BJ (cell line): Measurements from ENCODE around the gene TMTC1. TPM values are rescaled to one million over a fixed set of nuclear protein-coding genes. Genes with fewer than 3 reads are reported as not detected.

Experiments used
- CTCF ChIA-PET: fragments of 350-600 bp; formaldehyde crosslinking; extraction: SDS; loops from one replicate; lab custom pipeline; 2021; ENCODE audit warnings: antibody characterized with exemption, inconsistent platforms; lab: Yijun Ruan, JAX
- POLR2A ChIA-PET: fragments of 300-600 bp; sonication (Branson Sonifier 250); formaldehyde crosslinking; extraction: SDS; loops from one replicate; lab custom pipeline; 2021; ENCODE audit warnings: antibody characterized with exemption; lab: Charles Lee
- DNase-seq: peaks from one replicate; pipeline ENCODE4 v3.0.0-alpha.2; 2011; ENCODE audit warnings: low read depth
- H3K27me3 ChIP-seq: 2 replicates; pipeline ENCODE4 v1.6.0; 2011; ENCODE audit warnings: low read length; ENCODE audit not compliant: control insufficient read depth, insufficient read depth
- H3K36me3 ChIP-seq: 2 replicates; pipeline ENCODE4 v1.5.1; 2011; ENCODE audit warnings: low read length; ENCODE audit not compliant: control insufficient read depth, insufficient read depth
- H3K4me3 ChIP-seq: 2 replicates; pipeline ENCODE4 v1.5.1; 2011; ENCODE audit warnings: low read depth, mild to moderate bottlenecking, control low read depth, low read length
- CTCF ChIP-seq: IDR thresholded peaks from 2 replicates; pipeline ENCODE4 v1.5.1; 2011; ENCODE audit warnings: low read depth, mild to moderate bottlenecking, control low read depth, inconsistent platforms, low read length, moderate library complexity; ENCODE audit not compliant: insufficient read depth
- polyA plus RNA-seq: library from polyadenylated mRNA; depleted of rRNA; stranded (reverse); fragments of >200 nt; gene quantifications from 2 replicates; pipeline ENCODE4 v1.2.3, GENCODE V29; 2011

Gene TMTC1
- polyA plus RNA-seq, 1 experiment = 21.8 TPM

DNA sequence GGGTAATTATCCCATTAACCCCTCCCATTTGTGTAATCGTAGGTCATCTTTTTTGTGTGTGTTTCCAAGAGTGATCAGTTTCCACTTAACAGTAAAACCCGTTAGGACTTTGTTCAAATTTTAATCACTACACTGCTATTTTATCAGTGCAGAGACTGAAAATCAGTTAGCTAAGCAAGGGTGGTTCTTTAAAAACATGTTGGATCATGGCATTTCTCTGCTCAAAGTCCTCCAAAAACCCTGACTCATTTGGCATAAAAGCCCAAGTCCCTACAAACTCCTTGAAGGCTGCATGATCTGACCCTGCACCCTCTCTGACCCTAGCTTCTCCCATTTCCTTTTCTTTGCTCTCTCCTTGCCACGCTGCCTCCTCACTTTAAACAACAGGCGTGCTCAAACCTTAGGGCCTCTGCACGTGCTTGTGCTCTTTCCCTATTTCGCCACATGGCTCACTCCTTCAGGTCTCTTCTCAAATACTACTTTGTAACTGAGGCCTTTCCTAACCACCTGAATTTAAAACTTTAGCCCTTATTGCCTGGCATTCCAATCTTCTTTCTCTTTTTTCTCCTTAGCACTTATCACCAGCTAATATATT lies 273.1 kb downstream of the TMTC1 start:
- DNase-seq = no peak
- Histone ChIP-seq H3K4me3 (no peak overlapping the region), H3K27me3 (no peaks in the 10 kb centered on the region), H3K36me3 (no peaks in the 10 kb centered on the region)
- ChIA-PET CTCF (interaction anchor here (1.2 kb wide), 1 partner anchor 8 kb away, joined by 3 read pairs; no protein-coding TSS in a partner anchor), POLR2A (no interaction called here)
- no peak for TF ChIP-seq CTCF

DNA sequence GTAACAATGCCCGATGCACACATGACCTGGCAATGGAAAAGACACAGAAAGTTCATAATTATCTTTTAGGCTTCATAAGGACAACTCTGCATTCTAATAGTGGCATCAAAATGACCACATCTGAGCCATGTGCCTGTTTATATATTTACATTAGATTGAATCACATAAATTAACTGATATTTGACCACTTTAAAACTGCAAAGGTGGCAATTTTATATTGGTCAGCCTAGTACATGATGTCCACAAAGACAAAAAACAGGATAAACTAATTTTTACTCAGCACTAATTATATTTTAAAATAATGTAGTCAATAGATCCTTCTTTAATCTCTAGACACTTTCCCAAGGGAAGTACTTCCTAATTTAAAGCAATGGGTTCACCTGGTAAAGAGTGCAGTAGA lies 274.2 kb downstream of the TMTC1 start:
- Histone ChIP-seq H3K4me3 (no peak overlapping the region), H3K27me3 (no peaks in the 10 kb centered on the region), H3K36me3 (no peaks in the 10 kb centered on the region)
- ChIA-PET CTCF (no interaction called here), POLR2A (no interaction called here)
- DNase-seq = no peak
- no peak for TF ChIP-seq CTCF

GRCh38 chr12:29508949-29509348 lies 274.8 kb downstream of the TMTC1 start:
- ChIA-PET POLR2A (no interaction called here), CTCF (interaction anchor here (0.6 kb wide), 1 partner anchor 450 kb away, joined by 4 read pairs; no protein-coding TSS in a partner anchor)
- Histone ChIP-seq H3K36me3 (no peaks in the 10 kb centered on the region), H3K27me3 (no peaks in the 10 kb centered on the region), H3K4me3 (no peak overlapping the region)
- TF ChIP-seq CTCF = no peak
- DNase-seq = no peak

DNA sequence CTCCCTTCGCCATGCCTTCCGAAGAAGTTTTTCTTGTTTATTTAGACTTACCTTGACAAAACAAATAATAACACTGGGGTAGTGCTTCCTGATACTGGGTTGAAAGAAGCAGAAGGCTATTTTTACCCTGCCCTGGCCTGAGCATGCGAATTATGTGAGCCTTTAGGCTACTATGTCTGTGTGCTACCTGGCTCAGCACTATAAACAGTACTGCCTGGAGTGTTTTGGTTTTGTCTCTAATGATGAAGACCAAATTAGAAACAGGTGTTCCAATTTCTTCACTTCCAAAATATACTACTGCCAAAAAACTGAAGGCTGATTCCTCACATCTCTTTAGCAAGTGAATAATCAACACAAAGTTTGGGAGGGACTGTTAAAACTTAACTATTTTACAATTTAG lies 278.6 kb downstream of the TMTC1 start:
- TF ChIP-seq CTCF = no peak
- CTCF ChIA-PET = no interaction called here
- POLR2A ChIA-PET = no interaction called here
- DNase-seq = no peak
- no peaks in the 10 kb centered on the region for H3K36me3 ChIP-seq
- H3K4me3 ChIP-seq = no peak overlapping the region
- H3K27me3 ChIP-seq = no peaks in the 10 kb centered on the region

- Histone ChIP-seq H3K4me3 (no peak overlapping the region), H3K36me3 (no peaks in the 10 kb centered on the region), H3K27me3 (no peaks in the 10 kb centered on the region)
- CTCF ChIA-PET = interaction anchor here (1.4 kb wide), 1 partner anchor 16 kb away, joined by 3 read pairs; no protein-coding TSS in a partner anchor
- TF ChIP-seq CTCF = no peak
- DNase-seq = no peak
- POLR2A ChIA-PET = no interaction called here
These were observed 280.5 kb downstream of the TMTC1 start for GRCh38 chr12:29503283-29503682.
